IPS-18c (cell line): Measurements from ENCODE around the gene MACROH2A1.

Experiments used
- H3K4me3 ChIP-seq: 2 replicates; pipeline ENCODE4 v1.7.0; 2013; ENCODE audit warnings: low read depth, mild to moderate bottlenecking, low read length, moderate library complexity; ENCODE audit not compliant: insufficient read depth
- H3K9me3 ChIP-seq: one replicate; pipeline ENCODE4 v1.6.1; 2013; ENCODE audit warnings: mild to moderate bottlenecking, low read length, moderate library complexity; ENCODE audit not compliant: control insufficient read depth, insufficient read depth

MACROH2A1 gene

DNA sequence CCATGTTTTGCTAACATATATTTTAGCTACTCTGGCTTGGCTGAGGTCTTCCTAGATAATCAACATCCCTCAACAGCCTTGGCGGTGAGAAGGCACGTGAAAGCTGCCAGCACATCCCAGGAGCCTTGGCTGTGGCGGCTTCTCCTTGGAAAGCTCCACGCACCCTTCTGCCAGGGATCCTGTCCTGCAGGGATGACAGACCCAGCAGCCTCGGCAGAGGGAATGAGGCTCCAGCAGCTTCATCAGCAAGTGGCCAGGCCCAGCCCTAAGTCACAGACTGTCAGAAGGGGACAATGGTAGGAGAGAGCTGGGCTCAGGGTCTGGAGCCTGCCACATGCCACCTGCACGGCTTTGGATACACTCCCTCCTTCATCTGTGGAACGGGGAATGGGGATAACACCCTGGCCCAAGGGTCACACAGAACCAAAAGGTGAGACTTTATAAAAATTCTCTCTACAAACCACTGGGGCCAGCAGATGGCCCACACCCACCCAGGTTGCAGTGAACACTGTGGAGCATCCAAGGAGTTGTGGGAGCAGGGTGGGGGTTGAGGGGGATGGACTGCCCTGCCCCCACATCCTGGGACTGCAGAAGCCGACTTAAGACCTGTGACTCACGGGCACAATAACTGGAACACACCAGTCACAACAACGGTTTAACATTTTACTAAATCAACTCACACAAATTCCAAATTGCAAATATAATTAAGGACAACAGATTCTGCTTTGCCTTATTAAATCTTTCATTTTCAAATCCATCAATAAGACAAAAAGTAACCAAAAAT is 65.1 kb downstream of the MACROH2A1 start:
- Histone ChIP-seq H3K4me3 (no peak overlapping the region), H3K9me3 (no peaks in the 10 kb centered on the region)

- H3K4me3 ChIP-seq = no peak overlapping the region
These were observed 66.4 kb downstream of the MACROH2A1 start for GRCh38 chr5:135332519-135333150.

DNA sequence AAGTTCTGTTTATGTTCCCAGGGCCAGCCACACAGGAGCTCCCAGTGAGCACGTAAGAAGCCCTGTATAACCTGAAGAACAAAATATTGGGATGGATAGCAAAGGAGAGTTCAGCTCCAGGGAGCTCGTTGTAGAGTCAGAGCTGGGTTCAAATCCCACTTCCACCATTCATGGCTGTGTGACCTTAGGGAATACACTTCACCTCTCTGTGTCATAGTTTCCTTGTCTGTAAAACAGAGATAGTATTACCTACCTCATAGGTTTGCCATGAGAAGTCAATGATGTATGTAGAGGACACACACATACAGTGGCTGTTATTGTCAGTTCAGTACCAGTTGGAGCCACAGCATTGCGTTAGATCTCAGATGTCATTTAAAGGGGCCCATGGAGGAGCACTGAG is 67.4 kb downstream of the MACROH2A1 start:
- H3K4me3 ChIP-seq = no peak overlapping the region
- H3K9me3 ChIP-seq = no peaks in the 10 kb centered on the region

More at GRCh38 chr5:135332519-135333150, 66.4 kb downstream of the MACROH2A1 start:
- H3K9me3 ChIP-seq = no peaks in the 10 kb centered on the region

- Histone ChIP-seq H3K9me3 (no peaks in the 10 kb centered on the region), H3K4me3 (no peak overlapping the region)
These were observed 68.3 kb downstream of the MACROH2A1 start for GRCh38 chr5:135330798-135331096.

GRCh38 chr5:135329913-135330797 is 68.9 kb downstream of the MACROH2A1 start:
- Histone ChIP-seq H3K9me3 (no peaks in the 10 kb centered on the region), H3K4me3 (no peak overlapping the region)

- H3K9me3 ChIP-seq = no peaks in the 10 kb centered on the region
- H3K4me3 ChIP-seq = no peak overlapping the region
These were observed 69.7 kb downstream of the MACROH2A1 start for GRCh38 chr5:135329066-135329912.

DNA sequence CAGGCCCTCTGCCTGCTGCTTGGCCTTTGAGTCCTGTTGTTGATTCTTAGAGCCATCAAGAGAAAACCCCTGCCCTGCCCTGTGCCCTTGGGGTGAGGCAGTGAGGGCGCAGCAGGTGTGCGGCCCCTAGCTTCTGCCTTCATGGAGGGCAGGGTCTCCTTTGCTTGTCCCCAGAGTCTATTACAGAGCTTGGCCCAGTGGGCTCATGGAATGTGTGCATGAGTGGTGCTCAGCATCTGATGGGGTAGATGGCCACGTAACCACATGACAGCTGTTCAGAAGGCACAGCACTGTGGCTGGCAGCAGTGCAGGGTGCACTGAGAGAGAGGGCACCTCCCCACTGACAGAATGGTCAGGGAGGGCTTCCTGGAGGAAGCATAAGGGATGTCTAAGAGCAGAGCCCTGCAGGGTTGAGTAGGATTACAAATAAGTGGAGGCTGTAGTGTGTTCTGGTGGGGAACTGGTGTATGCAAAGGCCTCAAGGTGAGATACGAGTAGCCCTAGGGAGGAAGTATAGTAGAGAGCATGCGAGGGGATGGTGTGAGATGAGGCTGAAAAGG is 70.8 kb downstream of the MACROH2A1 start:
- H3K4me3 ChIP-seq = no peak overlapping the region
- no peaks in the 10 kb centered on the region for H3K9me3 ChIP-seq

- H3K9me3 ChIP-seq = no peaks in the 10 kb centered on the region
- no peak overlapping the region for H3K4me3 ChIP-seq
These were observed 71.5 kb downstream of the MACROH2A1 start for GRCh38 chr5:135327429-135328127.

GRCh38 chr5:135326296-135327254 is 72.5 kb downstream of the MACROH2A1 start:
- Histone ChIP-seq H3K4me3 (no peak overlapping the region), H3K9me3 (no peaks in the 10 kb centered on the region)

DNA sequence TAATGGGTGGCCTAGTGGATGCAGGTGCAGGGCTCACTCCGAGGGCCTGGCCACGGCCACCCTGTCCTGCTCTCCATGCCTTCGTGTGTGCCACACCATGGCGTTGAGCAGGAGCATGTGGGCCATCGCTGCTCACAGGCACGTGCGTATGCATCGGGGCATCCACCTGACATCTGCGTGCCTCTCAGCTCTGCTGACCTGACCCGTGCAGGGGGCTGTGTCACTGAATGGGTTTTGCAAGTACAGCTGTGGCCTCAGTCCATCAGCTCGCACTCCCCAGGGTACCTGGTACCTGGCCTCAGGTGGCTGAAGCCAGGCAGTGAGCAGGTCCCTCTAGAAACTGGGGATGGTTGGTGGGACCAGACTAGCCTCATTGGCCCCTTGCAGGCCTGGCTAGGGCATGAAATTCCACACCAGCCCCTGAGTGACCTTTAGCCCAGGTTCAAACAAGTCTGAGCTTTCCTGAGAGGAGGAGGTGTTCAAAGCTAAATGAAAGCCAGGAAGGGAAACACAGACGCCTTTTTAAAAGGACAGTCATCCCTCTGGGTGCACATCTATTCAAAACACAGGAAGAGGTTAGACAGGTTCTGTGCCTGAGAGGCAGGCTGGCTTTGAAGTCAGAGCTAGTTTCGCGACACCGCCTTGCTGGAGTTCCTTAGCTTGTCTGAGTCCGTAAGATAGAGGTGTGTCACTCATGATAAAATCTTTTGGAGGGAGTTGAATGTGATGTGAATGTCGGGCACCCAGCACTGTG is 74.0 kb downstream of the MACROH2A1 start:
- Histone ChIP-seq H3K9me3 (no peaks in the 10 kb centered on the region), H3K4me3 (no peak overlapping the region)

DNA sequence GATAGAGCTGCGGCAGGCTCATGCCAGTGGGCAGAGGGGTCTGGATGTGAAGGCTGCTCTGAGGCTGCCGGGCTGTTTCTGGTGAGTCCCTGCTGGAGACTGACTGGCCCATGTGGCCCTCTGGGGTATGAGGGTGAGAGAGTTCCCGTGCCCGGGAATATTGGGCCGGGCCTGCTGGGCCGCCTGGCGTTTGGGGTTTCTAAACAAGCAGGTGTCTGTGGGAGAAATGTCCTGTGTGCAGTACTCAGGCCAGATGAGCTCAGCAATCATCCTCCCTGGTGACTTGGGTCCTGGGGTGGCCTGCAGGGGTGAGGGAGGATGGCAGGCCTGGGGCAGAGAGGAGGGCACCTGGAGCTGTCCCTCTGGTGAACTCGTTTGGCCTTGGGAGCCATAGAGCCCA is 74.9 kb downstream of the MACROH2A1 start:
- no peaks in the 10 kb centered on the region for H3K9me3 ChIP-seq
- no peak overlapping the region for H3K4me3 ChIP-seq

DNA sequence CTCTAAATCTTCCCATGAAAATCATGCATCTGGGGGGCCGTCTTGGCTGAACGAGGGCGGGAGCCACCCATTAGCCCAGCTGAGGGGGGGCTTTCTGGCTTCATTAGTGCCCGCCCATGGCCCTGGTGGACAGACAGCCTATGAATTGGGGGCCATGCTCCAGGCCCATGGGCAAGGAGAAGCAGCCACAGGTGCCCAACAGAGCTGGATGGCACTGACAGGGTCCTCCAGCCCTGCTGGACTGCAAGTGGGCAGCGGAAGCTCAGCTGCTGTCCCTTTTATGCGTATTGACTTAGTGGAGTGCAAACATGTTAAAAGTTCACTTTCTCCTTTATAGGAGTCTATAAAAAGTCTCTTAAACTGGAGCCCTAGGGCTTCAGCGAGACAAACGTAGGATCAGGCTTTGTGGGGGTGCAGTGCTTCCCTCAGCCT is 75.3 kb downstream of the MACROH2A1 start:
- H3K9me3 ChIP-seq = no peaks in the 10 kb centered on the region
- H3K4me3 ChIP-seq = no peak overlapping the region

DNA sequence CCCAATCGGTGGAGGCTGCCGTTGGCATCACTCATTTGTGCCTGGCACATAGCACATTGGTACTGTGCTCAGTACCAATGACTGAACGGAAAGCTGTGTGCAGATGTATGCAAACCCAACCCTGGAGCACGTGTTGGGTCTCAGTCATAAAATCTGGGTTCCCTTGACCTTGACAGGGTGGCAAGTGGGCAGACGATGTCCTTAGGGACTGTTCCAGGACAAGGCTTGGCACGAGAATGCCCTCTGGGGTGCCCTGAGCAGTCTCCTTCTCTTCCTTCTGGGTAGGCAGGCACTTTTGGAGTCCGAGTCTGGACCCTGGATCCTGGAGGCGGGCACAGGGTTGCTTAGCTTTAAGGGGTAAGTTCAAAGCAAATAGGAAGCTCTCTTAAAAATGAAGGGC is 75.8 kb downstream of the MACROH2A1 start:
- Histone ChIP-seq H3K9me3 (no peaks in the 10 kb centered on the region), H3K4me3 (no peak overlapping the region)

DNA sequence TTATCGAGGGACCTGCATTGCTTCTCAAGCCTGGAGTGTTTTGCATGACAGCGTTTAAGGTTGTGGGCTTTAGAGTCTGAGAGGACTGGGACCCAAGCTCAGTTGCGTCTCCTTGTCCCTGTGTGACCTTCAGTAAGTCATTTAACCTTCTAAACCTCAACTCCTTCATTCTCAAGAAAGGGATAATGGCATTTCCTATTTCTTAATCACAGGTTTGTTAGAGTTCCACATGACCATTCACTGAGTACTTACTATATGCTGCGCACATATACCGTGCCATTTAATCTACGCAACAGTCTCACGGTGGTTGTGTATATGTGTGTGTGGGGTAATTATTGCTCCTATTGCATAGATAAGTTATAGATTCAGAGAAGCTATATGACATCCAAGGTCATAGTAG is 76.3 kb downstream of the MACROH2A1 start:
- no peaks in the 10 kb centered on the region for H3K9me3 ChIP-seq
- no peak overlapping the region for H3K4me3 ChIP-seq

DNA sequence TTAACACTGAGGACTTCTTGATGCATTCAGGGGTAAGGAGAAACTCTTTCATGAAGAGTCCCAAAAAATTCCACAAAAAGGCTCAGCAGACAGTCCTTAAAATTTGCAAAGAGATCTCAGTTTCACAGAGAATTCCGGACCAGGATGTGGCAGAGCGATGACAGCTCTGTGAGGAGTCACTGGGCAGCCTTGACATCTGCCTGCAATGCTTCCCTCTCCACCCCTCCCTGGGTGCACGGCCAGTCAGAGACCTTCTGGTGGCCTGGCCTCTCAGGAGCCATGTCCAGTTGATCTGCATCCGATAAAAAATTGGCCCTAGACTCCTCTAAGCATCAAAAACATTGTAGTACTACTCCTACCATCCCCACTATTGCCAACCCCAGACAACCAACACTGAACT is 76.8 kb downstream of the MACROH2A1 start:
- no peak overlapping the region for H3K4me3 ChIP-seq
- H3K9me3 ChIP-seq = no peaks in the 10 kb centered on the region
